ENCODE measurements around the gene GABBR2.

Gene GABBR2

DNA sequence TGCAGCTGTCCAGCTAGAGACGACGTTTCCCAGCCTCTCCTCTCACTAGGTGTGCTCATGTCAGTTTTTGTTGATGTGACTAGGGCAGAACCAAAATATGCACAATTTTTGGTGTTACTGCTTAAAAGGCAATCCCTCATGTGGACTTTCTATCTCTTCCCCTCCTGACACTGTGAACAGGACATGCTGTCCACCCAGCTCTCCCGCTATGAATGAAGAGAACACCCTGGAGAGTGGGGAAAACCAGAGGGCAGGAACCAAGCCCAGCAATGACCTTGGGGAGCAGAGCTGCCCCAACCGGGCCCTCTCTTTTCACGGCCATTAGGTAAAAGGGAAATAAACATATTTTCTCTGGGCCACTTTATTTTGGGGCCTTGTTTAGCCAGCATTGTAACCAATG lies 406.6 kb downstream of the GABBR2 start:
- H3K4me3 ChIP-seq (ENCODE audit: control insufficient read depth, low read depth, low read length): no peak overlapping the region
- no peak for DNase-seq (ENCODE audit: low read depth)
- TF ChIP-seq, protein P1, sequence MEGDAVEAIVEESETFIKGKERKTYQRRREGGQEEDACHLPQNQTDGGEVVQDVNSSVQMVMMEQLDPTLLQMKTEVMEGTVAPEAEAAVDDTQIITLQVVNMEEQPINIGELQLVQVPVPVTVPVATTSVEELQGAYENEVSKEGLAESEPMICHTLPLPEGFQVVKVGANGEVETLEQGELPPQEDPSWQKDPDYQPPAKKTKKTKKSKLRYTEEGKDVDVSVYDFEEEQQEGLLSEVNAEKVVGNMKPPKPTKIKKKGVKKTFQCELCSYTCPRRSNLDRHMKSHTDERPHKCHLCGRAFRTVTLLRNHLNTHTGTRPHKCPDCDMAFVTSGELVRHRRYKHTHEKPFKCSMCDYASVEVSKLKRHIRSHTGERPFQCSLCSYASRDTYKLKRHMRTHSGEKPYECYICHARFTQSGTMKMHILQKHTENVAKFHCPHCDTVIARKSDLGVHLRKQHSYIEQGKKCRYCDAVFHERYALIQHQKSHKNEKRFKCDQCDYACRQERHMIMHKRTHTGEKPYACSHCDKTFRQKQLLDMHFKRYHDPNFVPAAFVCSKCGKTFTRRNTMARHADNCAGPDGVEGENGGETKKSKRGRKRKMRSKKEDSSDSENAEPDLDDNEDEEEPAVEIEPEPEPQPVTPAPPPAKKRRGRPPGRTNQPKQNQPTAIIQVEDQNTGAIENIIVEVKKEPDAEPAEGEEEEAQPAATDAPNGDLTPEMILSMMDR (conservative IDR thresholded peaks at IDR 0.05; ENCODE audit: control insufficient read depth, insufficient read depth, low read depth, low read length): no peak

DNA sequence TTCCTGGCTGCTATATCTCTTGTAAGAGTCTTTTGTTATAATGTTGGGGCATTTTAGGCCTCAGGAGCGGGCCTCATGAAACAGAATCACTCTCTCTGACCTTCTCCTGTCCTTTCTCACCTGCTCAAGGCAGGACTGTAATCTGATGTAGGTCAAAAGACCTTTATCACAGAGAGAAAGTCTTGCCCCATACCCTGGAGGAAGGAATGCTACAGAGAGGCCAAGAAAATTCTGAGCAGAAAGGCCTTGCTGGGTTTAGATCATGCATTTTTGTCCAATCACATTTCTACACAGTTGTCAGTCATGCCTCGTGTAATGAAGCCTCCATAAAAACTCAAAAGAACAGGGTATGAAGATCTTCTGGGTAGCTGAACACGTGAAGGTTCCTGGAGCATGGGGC lies 408.1 kb downstream of the GABBR2 start:
- TF ChIP-seq, protein P1 (conservative IDR thresholded peaks at IDR 0.05; ENCODE audit: control insufficient read depth, insufficient read depth, low read depth, low read length): no peak
- no peak overlapping the region for H3K4me3 ChIP-seq (ENCODE audit: control insufficient read depth, low read depth, low read length)
- no peak for DNase-seq (ENCODE audit: low read depth)

DNA sequence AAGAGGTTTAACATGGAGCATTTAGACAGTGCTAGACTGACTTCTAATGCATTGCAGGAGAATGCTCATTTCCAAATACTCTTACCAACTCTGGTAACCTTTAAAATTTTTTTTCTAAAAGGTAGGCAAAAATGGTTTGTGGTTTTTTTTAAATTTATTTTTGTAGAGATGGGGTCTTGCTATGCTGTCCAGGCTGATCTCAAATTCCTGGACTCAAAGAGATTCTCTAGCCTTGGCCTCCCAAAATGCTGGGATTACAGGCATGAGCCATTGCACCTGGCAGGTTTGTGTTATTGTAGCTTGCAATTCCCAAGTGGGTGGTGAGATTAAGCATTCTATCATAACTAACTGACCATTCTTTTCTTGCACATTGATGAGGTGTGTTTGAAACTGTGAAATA lies 410.3 kb downstream of the GABBR2 start:
- no peak overlapping the region for H3K4me3 ChIP-seq (ENCODE audit: control insufficient read depth, low read depth, low read length)
- no peak for DNase-seq (ENCODE audit: low read depth)
- TF ChIP-seq, protein P1 (conservative IDR thresholded peaks at IDR 0.05; ENCODE audit: control insufficient read depth, insufficient read depth, low read depth, low read length): no peak

DNA sequence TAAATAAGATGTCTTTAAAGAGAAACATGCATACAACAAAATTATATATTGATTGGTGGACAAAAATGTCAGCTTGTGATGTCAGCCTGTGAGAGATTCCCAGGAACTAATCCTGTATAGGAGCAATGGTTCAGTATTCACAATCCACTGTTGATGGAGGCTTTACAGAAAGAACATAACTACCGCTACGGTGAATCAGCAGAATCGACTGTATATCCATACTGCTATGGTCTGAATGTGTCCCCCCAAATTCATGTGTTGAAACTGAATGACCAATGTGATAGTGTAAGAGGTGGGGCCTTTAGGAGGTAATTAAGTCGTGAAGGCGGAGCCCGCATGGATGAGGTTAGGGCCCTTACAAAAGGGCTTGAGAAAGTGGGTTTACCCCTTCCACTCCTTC lies 412.9 kb downstream of the GABBR2 start:
- H3K4me3 ChIP-seq (ENCODE audit: control insufficient read depth, low read depth, low read length): no peak overlapping the region
- no peak for DNase-seq (ENCODE audit: low read depth)
- TF ChIP-seq, protein P1 (conservative IDR thresholded peaks at IDR 0.05; ENCODE audit: control insufficient read depth, insufficient read depth, low read depth, low read length): no peak

DNA sequence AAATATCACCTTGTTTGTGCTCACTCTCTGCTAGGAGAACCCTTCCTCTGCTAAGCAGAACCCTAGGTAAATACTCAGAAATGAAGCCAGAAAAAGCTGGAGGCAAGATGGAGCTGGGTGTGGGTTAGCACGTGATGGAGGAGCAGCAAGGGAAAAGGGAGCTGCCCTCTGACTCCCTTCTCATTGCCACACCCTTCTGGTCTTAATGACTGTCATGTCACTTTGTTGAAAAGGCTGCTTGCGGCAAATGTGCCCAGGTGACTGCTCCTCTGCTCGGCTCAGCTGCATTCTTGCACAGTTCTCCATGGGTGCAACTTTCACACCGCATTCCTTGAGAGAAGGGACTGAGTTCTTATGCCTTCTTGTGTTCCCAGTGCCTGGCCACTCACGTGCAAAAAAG lies 416.9 kb downstream of the GABBR2 start:
- TF ChIP-seq, protein P1 (conservative IDR thresholded peaks at IDR 0.05; ENCODE audit: control insufficient read depth, insufficient read depth, low read depth, low read length): no peak
- DNase-seq (ENCODE audit: low read depth): no peak
- H3K4me3 ChIP-seq (ENCODE audit: control insufficient read depth, low read depth, low read length): no peak overlapping the region

DNA sequence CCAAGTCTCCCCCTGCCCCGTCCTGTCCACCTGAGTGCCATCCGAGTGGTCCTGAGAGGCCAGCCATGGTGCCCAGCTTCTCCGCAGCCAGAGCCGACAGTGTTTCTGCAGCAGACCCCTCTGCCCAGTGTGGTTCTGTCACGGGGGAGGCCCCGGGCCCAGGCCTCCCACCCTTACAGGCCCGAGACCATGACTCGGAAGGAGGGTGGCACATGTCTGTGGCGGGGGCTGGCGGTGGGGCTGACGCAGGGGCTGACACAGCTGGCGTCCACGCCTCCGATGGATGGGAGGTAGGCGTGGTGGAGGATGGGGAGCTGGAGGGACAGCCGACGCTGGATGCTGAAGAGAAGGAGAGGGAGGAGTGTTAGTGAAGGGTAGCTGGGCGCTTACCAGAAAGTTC lies 418.3 kb downstream of the GABBR2 start:
- no peak overlapping the region for H3K4me3 ChIP-seq (ENCODE audit: control insufficient read depth, low read depth, low read length)
- DNase-seq (ENCODE audit: low read depth): no peak
- TF ChIP-seq, protein P1 (conservative IDR thresholded peaks at IDR 0.05; ENCODE audit: control insufficient read depth, insufficient read depth, low read depth, low read length): no peak

DNA sequence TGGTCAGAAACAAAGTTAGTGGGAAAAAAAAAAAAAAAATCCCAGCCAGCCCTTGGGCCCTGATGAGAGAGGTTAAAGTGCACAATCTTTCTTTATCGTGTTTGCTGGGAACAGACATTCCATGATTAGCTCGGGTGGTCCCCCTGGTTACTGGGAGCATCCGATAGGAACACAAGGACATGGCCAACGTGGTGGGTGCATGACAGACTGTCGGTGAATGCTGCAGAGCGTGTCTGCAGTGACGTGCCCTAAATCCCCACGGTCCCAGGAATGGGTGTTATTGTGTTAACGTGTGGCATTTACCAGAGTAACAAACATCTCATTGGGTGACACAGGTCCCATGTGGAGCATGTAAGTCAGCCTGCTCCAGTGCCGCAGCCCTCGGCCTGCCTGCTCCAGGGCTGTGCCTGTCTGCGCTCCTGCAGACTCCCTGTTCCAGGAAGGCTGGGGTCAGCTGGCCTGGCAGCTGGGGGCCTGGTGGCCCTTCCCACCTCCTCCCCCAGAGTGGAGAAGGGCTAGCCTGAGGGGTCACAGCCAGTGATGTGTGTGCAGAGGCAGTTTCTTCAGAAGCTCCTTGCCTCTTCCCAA lies 419.0 kb downstream of the GABBR2 start:
- TF ChIP-seq, protein P1 (conservative IDR thresholded peaks at IDR 0.05; ENCODE audit: control insufficient read depth, insufficient read depth, low read depth, low read length): no peak
- no peak overlapping the region for H3K4me3 ChIP-seq (ENCODE audit: control insufficient read depth, low read depth, low read length)
- DNase-seq (ENCODE audit: low read depth): no peak

Data from fibroblast of mammary gland (primary cell).